Measurements from ENCODE around the gene HOMER3.

HOMER3 gene

DNA sequence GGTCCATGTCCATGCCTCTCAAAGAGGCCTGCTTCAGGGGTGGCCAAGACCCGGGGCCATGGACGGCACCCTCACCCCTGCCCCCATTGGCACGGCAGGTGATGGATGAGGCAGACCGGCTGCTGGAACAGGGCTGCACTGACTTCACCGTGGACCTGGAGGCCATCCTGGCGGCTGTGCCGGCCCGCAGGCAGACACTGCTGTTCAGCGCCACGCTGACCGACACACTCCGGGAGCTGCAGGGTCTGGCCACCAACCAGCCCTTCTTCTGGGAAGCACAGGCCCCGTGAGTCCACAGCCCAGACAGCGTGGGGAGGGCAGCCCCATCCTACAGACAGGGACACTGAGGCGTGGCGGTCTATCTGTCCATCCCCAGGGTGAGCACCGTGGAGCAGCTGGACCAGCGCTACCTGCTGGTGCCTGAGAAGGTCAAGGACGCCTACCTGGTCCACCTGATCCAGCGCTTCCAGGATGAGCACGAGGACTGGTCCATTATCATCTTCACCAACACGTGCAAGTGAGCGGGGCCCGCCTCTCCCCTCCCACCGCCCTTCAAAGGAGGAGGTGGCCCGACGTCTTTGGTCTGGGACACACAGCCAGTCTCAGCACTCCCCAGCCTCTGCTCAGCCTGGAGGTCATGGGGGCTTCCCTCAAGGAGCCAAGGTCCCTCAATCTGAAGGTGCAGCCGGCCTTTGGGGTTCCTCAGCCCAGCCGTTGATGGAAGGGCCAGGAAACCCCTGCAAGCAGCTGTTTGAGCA is 18.6 kb downstream of the HOMER3 start (continued):
- TF ChIP-seq ZNF792 (tag by site-specific recombination; IDR thresholded peaks at IDR 0.05) (no peak), ZNF214 (tag by site-specific recombination; IDR thresholded peaks at IDR 0.05; ENCODE audit: borderline replicate concordance) (no peak), BCL11B (tag by site-specific recombination; IDR thresholded peaks at IDR 0.05; ENCODE audit: low read depth) (no peak), ZNF221 (tag by site-specific recombination; IDR thresholded peaks at IDR 0.05; ENCODE audit: borderline replicate concordance) (no peak), ZNF211 (tag by site-specific recombination; IDR thresholded peaks at IDR 0.05; ENCODE audit: low read depth) (no peak), ZNF629 (tag by site-specific recombination; IDR thresholded peaks at IDR 0.05) (no peak)

DNA sequence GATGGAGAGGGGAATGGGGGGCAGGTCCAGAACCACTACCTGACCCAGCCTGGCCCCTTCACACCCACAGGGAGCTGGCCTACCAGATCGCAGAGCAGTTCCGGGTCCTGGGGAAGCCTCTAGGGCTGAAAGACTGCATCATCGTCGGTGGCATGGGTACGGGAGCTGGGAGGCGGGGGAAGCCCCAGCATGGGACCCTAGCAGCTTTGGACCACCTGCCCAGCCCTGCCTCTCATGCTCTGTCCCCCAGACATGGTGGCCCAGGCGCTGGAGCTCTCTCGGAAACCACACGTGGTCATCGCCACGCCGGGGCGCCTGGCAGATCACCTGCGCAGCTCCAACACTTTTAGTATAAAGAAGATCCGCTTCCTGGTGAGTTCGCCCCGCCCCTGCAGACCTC is 19.4 kb downstream of the HOMER3 start:
- TF ChIP-seq, protein P1, sequence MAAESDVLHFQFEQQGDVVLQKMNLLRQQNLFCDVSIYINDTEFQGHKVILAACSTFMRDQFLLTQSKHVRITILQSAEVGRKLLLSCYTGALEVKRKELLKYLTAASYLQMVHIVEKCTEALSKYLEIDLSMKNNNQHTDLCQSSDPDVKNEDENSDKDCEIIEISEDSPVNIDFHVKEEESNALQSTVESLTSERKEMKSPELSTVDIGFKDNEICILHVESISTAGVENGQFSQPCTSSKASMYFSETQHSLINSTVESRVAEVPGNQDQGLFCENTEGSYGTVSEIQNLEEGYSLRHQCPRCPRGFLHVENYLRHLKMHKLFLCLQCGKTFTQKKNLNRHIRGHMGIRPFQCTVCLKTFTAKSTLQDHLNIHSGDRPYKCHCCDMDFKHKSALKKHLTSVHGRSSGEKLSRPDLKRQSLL (tag by site-specific recombination; IDR thresholded peaks at IDR 0.05), result no peak
- TF ChIP-seq, protein P2, sequence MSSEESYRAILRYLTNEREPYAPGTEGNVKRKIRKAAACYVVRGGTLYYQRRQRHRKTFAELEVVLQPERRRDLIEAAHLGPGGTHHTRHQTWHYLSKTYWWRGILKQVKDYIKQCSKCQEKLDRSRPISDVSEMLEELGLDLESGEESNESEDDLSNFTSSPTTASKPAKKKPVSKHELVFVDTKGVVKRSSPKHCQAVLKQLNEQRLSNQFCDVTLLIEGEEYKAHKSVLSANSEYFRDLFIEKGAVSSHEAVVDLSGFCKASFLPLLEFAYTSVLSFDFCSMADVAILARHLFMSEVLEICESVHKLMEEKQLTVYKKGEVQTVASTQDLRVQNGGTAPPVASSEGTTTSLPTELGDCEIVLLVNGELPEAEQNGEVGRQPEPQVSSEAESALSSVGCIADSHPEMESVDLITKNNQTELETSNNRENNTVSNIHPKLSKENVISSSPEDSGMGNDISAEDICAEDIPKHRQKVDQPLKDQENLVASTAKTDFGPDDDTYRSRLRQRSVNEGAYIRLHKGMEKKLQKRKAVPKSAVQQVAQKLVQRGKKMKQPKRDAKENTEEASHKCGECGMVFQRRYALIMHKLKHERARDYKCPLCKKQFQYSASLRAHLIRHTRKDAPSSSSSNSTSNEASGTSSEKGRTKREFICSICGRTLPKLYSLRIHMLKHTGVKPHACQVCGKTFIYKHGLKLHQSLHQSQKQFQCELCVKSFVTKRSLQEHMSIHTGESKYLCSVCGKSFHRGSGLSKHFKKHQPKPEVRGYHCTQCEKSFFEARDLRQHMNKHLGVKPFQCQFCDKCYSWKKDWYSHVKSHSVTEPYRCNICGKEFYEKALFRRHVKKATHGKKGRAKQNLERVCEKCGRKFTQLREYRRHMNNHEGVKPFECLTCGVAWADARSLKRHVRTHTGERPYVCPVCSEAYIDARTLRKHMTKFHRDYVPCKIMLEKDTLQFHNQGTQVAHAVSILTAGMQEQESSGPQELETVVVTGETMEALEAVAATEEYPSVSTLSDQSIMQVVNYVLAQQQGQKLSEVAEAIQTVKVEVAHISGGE (tag by site-specific recombination; conservative IDR thresholded peaks at IDR 0.05; ENCODE audit: low read depth), result no peak
- TF ChIP-seq, protein P3, sequence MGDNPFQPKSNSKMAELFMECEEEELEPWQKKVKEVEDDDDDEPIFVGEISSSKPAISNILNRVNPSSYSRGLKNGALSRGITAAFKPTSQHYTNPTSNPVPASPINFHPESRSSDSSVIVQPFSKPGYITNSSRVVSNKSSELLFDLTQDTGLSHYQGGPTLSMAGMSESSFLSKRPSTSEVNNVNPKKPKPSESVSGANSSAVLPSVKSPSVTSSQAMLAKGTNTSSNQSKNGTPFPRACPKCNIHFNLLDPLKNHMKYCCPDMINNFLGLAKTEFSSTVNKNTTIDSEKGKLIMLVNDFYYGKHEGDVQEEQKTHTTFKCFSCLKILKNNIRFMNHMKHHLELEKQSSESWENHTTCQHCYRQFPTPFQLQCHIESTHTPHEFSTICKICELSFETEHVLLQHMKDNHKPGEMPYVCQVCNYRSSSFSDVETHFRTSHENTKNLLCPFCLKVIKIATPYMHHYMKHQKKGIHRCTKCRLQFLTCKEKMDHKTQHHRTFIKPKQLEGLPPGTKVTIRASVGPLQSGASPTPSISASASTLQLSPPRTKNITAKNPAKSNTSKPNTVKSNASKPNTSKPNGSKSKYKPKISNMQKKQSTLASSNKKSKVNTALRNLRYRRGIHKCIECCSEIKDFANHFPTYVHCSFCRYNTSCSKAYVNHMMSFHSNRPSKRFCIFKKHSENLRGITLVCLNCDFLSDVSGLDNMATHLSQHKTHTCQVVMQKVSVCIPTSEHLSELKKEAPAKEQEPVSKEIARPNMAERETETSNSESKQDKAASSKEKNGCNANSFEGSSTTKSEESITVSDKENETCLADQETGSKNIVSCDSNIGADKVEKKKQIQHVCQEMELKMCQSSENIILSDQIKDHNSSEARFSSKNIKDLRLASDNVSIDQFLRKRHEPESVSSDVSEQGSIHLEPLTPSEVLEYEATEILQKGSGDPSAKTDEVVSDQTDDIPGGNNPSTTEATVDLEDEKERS (tag by site-specific recombination; IDR thresholded peaks at IDR 0.05), result no peak
- no peak for TF ChIP-seq ZNF707 (tag by site-specific recombination; IDR thresholded peaks at IDR 0.05)
- TF ChIP-seq ZNF600 (tag by site-specific recombination; IDR thresholded peaks at IDR 0.05), result no peak
- no peak for TF ChIP-seq ZNF623 (tag by site-specific recombination; IDR thresholded peaks at IDR 0.05)
- TF ChIP-seq, protein P4, sequence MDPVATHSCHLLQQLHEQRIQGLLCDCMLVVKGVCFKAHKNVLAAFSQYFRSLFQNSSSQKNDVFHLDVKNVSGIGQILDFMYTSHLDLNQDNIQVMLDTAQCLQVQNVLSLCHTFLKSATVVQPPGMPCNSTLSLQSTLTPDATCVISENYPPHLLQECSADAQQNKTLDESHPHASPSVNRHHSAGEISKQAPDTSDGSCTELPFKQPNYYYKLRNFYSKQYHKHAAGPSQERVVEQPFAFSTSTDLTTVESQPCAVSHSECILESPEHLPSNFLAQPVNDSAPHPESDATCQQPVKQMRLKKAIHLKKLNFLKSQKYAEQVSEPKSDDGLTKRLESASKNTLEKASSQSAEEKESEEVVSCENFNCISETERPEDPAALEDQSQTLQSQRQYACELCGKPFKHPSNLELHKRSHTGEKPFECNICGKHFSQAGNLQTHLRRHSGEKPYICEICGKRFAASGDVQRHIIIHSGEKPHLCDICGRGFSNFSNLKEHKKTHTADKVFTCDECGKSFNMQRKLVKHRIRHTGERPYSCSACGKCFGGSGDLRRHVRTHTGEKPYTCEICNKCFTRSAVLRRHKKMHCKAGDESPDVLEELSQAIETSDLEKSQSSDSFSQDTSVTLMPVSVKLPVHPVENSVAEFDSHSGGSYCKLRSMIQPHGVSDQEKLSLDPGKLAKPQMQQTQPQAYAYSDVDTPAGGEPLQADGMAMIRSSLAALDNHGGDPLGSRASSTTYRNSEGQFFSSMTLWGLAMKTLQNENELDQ (tag by site-specific recombination; IDR thresholded peaks at IDR 0.05; ENCODE audit: low read depth), result no peak
- TF ChIP-seq EGR2 (tag by site-specific recombination; IDR thresholded peaks at IDR 0.05; ENCODE audit: low read depth), result no peak
- no peak for TF ChIP-seq ZNF529 (tag by site-specific recombination; IDR thresholded peaks at IDR 0.05; ENCODE audit: insufficient replicate concordance)
- no peak for TF ChIP-seq ZNF621 (tag by site-specific recombination; IDR thresholded peaks at IDR 0.05)
- no peak for TF ChIP-seq ZSCAN16 (tag by site-specific recombination; IDR thresholded peaks at IDR 0.05)
- TF ChIP-seq ZNF660 (tag by site-specific recombination; IDR thresholded peaks at IDR 0.05), result no peak
- no peaks in the 10 kb centered on the region for H3K4me1 ChIP-seq (ENCODE audit: control insufficient read depth, insufficient read depth, low read length)
- no peak overlapping the region for H3K4me3 ChIP-seq (ENCODE audit: low read depth, low read length)
- H3K36me3 ChIP-seq (ENCODE audit: control insufficient read depth in 2 of 2, insufficient read depth in 1 of 2, low read length in 2 of 2), result peaks cover 10 to 49% of the 10 kb centered on the region in 2 experiments; a peak in 2 of 3 replicates
- no peaks in the 10 kb centered on the region for H3K9me3 ChIP-seq (ENCODE audit: control insufficient read depth, insufficient read depth, low read depth, low read length)
- no peak overlapping the region for H3K27ac ChIP-seq (ENCODE audit: extremely low read depth, low read depth, low read length)
- ChIA-PET POLR2A (no interaction called here), CTCF (no interaction called here)

All from HEK293 (cell line).